ENCODE measurements around the gene SPATA31E1.

The SPATA31E1 gene

DNA sequence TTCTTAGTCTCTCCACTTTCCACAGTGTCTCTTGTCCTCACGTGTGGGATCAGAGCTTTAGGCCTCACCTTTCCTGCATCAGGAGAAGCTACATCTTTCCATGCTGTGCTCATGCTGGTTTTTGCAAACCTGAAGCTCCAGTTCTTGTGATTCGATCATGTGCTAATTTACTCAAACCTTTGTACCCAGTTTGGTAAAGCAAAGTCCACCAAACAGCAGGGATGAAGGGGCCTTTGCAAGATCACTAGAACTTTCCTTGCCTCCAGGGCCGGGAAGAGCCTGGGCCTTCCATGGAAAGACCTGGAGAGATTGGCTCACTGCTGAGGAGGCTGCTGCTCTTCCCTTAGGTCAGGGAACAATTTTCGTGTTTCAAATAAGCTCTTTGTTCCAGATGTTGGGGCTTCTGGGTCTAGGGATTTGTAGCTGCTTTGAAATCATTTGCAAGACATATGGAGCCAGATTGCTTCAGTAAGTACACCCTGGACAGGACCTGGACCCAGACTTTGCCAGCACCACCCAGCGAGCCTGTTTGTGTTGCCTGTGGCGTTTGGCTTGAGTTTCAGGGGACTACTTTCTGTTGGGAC is 18.7 kb upstream of the SPATA31E1 start:
- DNase-seq, result no peak

GRCh38 chr9:87864915-87865314 is 17.8 kb upstream of the SPATA31E1 start:
- no peak for DNase-seq

DNA sequence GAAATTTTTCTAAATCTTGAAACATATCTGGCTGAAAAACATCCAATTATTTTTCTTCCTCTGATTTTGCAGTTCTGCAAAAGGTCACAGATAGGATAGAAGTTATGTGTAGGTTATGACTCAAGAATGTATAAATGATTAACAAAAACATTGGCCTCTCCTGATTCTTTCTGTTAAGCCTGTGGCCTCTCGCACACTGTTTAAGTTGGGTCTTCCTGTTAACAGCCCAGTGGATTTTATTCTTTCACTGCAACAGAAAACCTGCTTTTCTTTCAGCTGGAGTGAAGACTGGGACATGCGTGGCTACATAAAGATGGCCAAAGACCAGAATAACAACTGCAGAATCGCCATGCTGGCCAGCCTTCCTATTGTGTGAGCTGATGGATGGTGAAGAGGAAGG is 17.1 kb upstream of the SPATA31E1 start:
- no peak for DNase-seq

DNA sequence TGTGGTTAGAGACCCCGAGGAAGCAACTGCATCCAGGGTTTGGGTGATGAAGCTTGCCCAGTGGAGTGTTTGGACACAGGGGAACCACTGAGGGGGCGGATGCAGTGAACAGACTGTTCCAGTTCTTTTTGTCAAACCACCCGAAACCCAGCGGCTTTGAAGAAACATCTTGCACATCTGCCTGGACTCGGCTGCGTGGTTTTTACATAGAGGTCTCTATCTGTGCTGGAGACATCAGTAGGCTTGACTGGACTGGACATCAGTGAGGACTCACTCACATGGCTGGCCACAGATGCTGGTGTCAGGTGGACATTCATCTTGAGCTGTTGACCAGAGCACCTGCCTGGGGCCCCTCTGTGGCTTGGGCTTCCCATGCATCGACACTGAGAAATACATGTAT is 15.3 kb upstream of the SPATA31E1 start:
- no peak for DNase-seq

GRCh38 chr9:87868175-87868574 is 14.5 kb upstream of the SPATA31E1 start:
- no peak for DNase-seq

DNA sequence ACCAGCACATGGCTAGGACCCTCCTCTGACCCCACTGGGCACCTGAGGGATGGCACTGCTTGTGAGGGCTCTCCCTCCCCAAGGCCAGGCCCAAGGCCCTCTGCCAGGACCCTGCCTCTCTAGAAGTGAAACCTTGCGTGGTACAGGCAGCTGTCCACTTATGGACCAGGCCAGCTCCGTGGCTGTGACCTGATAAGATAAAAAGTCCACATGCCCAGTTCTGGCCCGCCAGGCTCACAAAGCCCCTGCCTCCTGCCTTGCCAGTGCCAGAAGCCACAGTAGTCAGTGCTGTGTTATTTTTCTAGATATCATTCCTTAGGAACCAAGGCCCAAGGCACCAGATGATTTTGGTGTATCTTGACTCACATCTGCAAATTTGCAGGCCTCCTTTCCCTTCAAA is 14.0 kb upstream of the SPATA31E1 start:
- no peak for DNase-seq

DNA sequence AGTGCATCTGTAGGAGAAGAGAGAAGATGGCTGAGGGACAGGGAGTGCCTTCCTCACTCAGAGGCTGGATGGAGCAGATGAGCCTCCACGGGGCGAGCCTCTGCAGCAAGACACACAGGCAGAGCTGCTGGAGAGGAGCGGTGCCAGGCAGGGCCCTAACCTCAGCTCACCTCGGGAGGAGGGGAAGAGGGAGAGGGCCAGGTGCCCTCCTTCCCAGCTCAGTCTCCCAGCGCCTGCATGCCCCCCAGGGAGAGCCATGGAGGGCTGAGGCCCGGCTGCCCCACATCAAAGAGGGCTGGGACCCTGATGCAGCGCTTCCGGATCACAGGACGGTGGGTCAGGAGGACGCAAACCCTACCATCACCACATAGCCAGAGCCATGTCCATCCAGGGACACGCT is 13.6 kb upstream of the SPATA31E1 start:
- no peak for DNase-seq

GRCh38 chr9:87871425-87872078 is 11.1 kb upstream of the SPATA31E1 start:
- DNase-seq, result no peak

GRCh38 chr9:87872079-87872624 is 10.5 kb upstream of the SPATA31E1 start:
- DNase-seq, result no peak

GRCh38 chr9:87873607-87874303 is 8.9 kb upstream of the SPATA31E1 start:
- DNase-seq, result no peak

DNA sequence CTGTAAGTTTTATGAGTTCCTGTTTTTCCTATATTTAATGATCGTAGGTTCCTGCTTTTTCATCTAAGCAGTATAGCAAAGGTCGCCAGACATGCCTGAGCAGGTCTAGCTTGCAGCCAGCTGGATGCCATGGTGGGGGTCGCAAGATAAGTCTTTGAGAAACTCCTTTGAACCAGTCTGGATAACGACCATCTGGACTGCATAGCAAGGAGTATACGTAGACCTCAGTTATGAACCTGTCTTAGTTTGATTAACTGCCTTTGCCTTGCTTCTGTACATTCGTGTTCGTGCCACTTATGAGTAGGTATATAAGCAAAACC is 8.4 kb upstream of the SPATA31E1 start:
- DNase-seq, result no peak

DNA sequence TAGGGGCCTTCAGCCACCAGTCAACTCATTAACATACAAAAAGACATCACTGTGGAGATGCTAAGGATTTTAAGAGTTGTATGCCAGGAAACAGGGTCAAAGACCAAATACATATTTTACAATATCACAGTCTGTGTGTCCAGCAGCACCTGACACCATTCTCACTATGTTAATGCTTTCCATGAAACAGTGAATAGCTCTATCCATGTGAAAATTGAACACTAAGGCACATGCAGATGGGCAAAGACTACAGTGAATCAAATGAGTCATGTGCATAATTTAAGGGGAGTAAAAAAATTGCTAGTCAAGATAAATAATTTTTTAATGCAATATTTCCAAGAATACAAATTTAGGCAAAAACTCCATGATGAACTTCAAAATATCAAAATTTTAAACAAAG is 7.6 kb upstream of the SPATA31E1 start:
- DNase-seq, result no peak

DNA sequence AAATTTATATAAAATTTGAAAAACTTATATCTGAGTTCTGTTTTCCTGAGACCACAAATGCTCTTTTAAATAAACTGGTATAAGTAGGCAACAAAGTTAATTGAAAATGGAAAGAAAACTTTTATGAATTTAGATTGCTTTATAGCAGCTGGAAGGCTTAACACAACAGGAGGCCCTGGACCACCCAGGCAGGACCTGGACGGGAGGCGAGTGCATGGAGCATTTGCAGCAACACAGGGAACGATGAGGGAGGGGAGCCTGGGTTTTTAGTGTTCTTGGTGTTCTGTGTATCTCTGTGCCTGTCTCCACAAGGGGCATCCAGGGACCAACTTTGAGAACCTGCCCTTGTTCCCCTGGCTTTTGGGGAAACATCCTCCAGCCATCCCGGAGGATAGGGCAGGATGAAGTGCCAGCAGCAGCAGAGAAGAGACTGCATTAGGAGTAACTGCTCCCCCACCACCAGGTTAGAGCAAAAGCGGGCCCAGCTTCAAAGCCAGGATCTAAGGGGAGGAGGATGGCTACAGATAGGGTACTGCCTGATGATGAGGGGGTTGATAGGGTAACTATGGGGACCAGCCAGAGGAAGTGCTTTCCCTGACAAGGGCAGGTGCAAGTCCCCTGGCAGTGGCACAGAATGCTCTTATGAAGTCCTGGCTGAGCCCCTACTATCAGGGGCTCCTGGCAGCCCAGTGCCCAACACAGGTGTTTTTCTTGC is 6.7 kb upstream of the SPATA31E1 start:
- no peak for DNase-seq

DNA sequence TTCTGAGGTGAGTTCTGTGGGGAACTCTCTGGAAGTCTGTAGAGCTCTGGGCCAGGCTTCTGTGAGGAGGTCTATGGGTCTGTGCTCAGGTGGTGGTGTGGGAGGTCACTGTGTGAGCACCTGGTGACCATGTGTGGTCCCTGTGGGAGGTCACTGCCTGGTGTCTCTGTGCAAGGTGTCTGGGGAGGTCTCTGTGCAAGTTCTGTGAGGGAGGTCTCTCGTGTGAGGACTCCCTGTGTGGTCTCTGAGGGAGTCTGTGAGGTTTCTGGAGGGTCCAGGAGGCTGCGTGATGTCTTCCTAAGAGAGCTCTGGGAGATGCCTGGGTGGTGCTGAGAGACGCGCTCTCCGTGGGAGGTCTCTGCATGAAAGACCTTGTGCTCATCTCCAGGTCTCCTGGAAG is 6.0 kb upstream of the SPATA31E1 start:
- DNase-seq, result no peak

DNA sequence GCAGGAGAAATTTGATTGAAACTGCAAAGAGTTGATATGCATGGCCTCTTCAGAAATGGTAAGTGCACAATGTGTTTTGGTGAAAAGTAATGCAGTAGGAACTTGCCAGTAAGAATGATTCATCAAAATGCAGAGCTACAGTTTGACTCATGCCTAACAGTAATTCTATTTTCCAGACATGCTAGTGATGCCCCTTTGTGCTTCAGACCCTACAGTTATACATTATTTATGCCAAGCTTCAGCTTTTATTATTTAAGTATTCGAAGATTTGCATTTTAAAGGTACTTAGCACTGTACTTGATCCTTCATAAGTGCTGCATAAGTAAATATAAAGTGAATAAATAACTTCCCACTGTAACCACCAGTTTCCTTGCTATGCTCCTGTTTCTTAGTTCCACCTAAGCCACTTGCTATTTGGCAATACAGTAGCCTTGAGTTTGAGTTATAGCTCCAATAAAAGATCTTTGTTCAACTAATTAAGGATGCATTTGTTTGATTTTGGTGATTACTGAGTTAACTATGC is 3.6 kb upstream of the SPATA31E1 start:
- no peak for DNase-seq

DNA sequence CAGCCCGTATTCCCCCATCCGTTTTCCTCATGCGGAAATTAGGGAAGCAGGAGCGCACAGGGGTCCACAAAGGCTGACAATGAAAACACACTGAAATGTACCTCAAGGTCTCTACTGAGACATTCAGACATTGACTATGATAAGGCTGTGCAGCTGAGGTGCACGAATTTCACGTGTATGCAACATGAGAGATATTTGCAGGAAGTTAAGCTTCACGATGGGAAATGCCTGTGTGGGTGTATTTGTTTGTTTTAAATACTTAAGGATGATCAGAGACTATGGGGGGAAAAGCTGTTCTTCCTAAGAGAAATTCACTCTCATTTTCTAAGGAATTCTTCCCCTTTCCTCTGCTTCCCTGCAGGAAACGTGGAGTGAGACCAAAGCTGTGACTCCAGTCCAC is 2.6 kb upstream of the SPATA31E1 start:
- DNase-seq, result no peak

DNA sequence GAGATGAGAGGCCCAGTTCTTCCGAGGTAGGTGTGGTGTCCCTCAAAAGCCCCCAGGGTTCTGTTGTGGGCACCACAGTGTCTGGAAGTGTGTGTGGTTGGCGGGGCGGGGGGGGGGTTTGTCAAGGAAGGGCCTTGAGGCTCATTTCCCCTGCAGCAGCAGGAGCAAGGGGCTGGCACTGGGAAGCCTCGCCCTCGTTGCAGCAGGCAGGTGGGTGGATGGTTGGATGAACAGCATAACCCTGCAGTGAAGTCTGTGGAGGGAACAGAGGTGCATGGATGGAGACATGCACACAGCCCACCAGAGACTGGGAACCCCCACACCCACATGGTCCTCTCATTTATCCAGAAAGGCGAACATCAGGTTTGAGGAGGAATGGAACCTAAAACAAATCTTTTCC is 2.0 kb upstream of the SPATA31E1 start:
- no peak for DNase-seq

- DNase-seq, result no peak
These were observed 597 bp downstream of the SPATA31E1 start for GRCh38 chr9:87883274-87883673.

- no peak for DNase-seq
These were observed 1.3 kb downstream of the SPATA31E1 start for GRCh38 chr9:87883990-87884389.

GRCh38 chr9:87884578-87885459 is 2.1 kb downstream of the SPATA31E1 start:
- no peak for DNase-seq

- no peak for DNase-seq
These were observed 3.0 kb downstream of the SPATA31E1 start for GRCh38 chr9:87885484-87886189.
